H1 (cell line): ENCODE measurements around the gene RFX3. TPM values are rescaled to one million over a fixed set of nuclear protein-coding genes. Genes with fewer than 3 reads are reported as not detected.
A peak's percentile ranks its signal among the peaks of the same experiment; 100 is the strongest.

ENCODE experiments used
- CTCF ChIA-PET: fragments of 300-600 bp; sonication (Branson Sonifier 250); formaldehyde crosslinking; loops from one replicate; lab custom pipeline; 2021; ENCODE audit not compliant: partially characterized antibody; lab: Charles Lee
- POLR2A ChIA-PET: fragments of 300-600 bp; sonication (Branson Sonifier 250); formaldehyde crosslinking; loops from one replicate; lab custom pipeline; 2021; ENCODE audit warnings: inconsistent platforms; ENCODE audit not compliant: partially characterized antibody; lab: Charles Lee
- DNase-seq, 2 experiments: peaks; one replicate each; pipeline versions ENCODE4 v3.0.0 to v3.0.0-alpha.2; 2010 to 2022; ENCODE audit warnings: low spot score in 2 of 2, low read depth in 1 of 2, mixed read lengths in 1 of 2
- FAIRE-seq: peaks from 2 replicates; lab custom pipeline; 2011; peaks lifted over from hg19 to GRCh38; lab: Jason Lieb, UNC
- H2AFZ ChIP-seq: 2 replicates; pipeline ENCODE4 v1.8.1; 2012; ENCODE audit warnings: low read length, inconsistent platforms
- H2AK5ac ChIP-seq: 2 replicates; pipeline ENCODE4 v1.6.1; 2013; ENCODE audit warnings: low read depth, low read length
- H2BK120ac ChIP-seq: replicated peaks from 2 replicates; pipeline ENCODE3; 2013; ENCODE audit warnings: low read depth, low read length, inconsistent platforms
- H2BK12ac ChIP-seq: 2 replicates; pipeline ENCODE4 v1.6.1; 2013; ENCODE audit warnings: low read depth, low read length
- H2BK15ac ChIP-seq: 2 replicates; pipeline ENCODE4 v1.6.1; 2013; ENCODE audit warnings: low read length
- H2BK20ac ChIP-seq: 2 replicates; pipeline ENCODE4 v1.6.1; 2013; ENCODE audit warnings: low read length
- H2BK5ac ChIP-seq: 2 replicates; pipeline ENCODE4 v1.6.1; 2013; ENCODE audit warnings: low read depth, low read length
- H3K14ac ChIP-seq: 2 replicates; pipeline ENCODE4 v1.6.1; 2013; ENCODE audit warnings: inconsistent platforms; ENCODE audit not compliant: insufficient read length
- H3K18ac ChIP-seq: 2 replicates; pipeline ENCODE4 v1.6.1; 2013; ENCODE audit warnings: low read length; ENCODE audit errors: extremely low read depth
- H3K23ac ChIP-seq: 2 replicates; pipeline ENCODE4 v1.6.1; 2013; ENCODE audit warnings: inconsistent platforms; ENCODE audit not compliant: insufficient read length
- H3K23me2 ChIP-seq: 2 replicates; pipeline ENCODE4 v1.6.1; 2013; ENCODE audit warnings: low read depth, low read length
- H3K27ac ChIP-seq: 2 replicates; pipeline ENCODE4 v1.6.1; 2011; ENCODE audit warnings: low read depth, low read length, inconsistent platforms
- H3K27me3 ChIP-seq, 4 experiments: replicated peaks in 1 of 4; 1 replicate in 1 of 4; 2 replicates in 3 of 4; pipeline versions ENCODE4 v1.6.1 to v1.8.1; 2011 to 2013; ENCODE audit warnings: low read length in 3 of 4, mild to moderate bottlenecking in 3 of 4, inconsistent platforms in 2 of 4, mixed read lengths in 2 of 4, moderate library complexity in 1 of 4; ENCODE audit not compliant: control insufficient read depth in 3 of 4, insufficient read depth in 3 of 4; ENCODE audit errors: extremely low read depth in 1 of 4
- H3K36me3 ChIP-seq, 4 experiments: 2 replicates each; pipeline versions ENCODE4 v1.6.1 to v1.8.1; 2011 to 2013; ENCODE audit warnings: mild to moderate bottlenecking in 4 of 4, low read length in 3 of 4, moderate library complexity in 2 of 4, control low read depth in 1 of 4, inconsistent platforms in 1 of 4; ENCODE audit not compliant: insufficient read depth in 4 of 4, control insufficient read depth in 2 of 4
- H3K4ac ChIP-seq: replicated peaks from 2 replicates; pipeline ENCODE3; 2013; ENCODE audit warnings: low read length, low read depth, mixed read lengths, inconsistent platforms; ENCODE audit not compliant: insufficient read length
- H3K4me1 ChIP-seq, 4 experiments: replicated peaks in 1 of 4; 1 replicate in 1 of 4; 2 replicates in 3 of 4; pipeline versions ENCODE4 v1.6.1 to v1.8.1; 2011 to 2013; ENCODE audit warnings: low read length in 3 of 4, inconsistent platforms in 2 of 4, mixed read lengths in 1 of 4; ENCODE audit not compliant: insufficient read depth in 4 of 4, control insufficient read depth in 3 of 4
- H3K4me2 ChIP-seq, 2 experiments: 2 replicates each; pipeline versions ENCODE4 v1.6.1 to v1.8.1; 2011 to 2013; ENCODE audit warnings: low read depth in 2 of 2, low read length in 2 of 2, control low read depth in 1 of 2, inconsistent platforms in 1 of 2, mild to moderate bottlenecking in 1 of 2; ENCODE audit not compliant: insufficient read depth in 1 of 2
- H3K4me3 ChIP-seq, 4 experiments: fragments of 200-600, 300-600 bp in 1 of 4; sonication (generic), shearing (Covaris generic), sonication (Bioruptor Twin) in 1 of 4; 2 replicates each; pipeline versions ENCODE4 v1.5.1 to v1.8.1; 2011 to 2016; ENCODE audit warnings: low read length in 4 of 4, low read depth in 3 of 4, control low read depth in 2 of 4, inconsistent platforms in 2 of 4, mild to moderate bottlenecking in 2 of 4, mixed read lengths in 1 of 4, moderate library complexity in 1 of 4; ENCODE audit not compliant: insufficient read depth in 2 of 4; ENCODE audit errors: extremely low read depth in 1 of 4
- H3K56ac ChIP-seq: replicated peaks from 2 replicates; pipeline ENCODE3; 2013; ENCODE audit warnings: low read depth, mild to moderate bottlenecking, mixed read lengths, low read length, inconsistent platforms; ENCODE audit not compliant: insufficient read length
- H3K79me1 ChIP-seq: 2 replicates; pipeline ENCODE4 v1.6.1; 2013; ENCODE audit warnings: low read depth, low read length, control low read depth
- H3K79me2 ChIP-seq, 2 experiments: 2 replicates each; pipeline versions ENCODE4 v1.6.1 to v1.8.1; 2012 to 2013; ENCODE audit warnings: low read length in 2 of 2, mild to moderate bottlenecking in 2 of 2, inconsistent platforms in 1 of 2; ENCODE audit not compliant: insufficient read depth in 2 of 2, control insufficient read depth in 1 of 2
- H3K9ac ChIP-seq, 4 experiments: replicated peaks in 1 of 4; 1 replicate in 1 of 4; 2 replicates in 3 of 4; pipeline versions ENCODE4 v1.6.1 to v1.8.1; 2011 to 2013; ENCODE audit warnings: low read depth in 3 of 4, low read length in 3 of 4, control low read depth in 2 of 4, mild to moderate bottlenecking in 2 of 4, moderate library complexity in 2 of 4, inconsistent platforms in 1 of 4; ENCODE audit errors: extremely low read depth in 1 of 4
- H3K9me3 ChIP-seq, 2 experiments: 2 replicates each; pipeline versions ENCODE4 v1.6.1 to v1.8.1; 2012 to 2013; ENCODE audit warnings: mild to moderate bottlenecking in 2 of 2, moderate library complexity in 2 of 2, control low read depth in 1 of 2, inconsistent platforms in 1 of 2, low read depth in 1 of 2, low read length in 1 of 2, mixed read lengths in 1 of 2; ENCODE audit not compliant: insufficient read depth in 2 of 2
- H4K20me1 ChIP-seq, 2 experiments: replicated peaks in 1 of 2; 2 replicates each; pipeline versions ENCODE3 to v1.8.1; 2011 to 2013; ENCODE audit warnings: inconsistent platforms in 2 of 2, low read length in 2 of 2, mild to moderate bottlenecking in 1 of 2; ENCODE audit not compliant: insufficient read depth in 2 of 2, control insufficient read depth in 1 of 2
- H4K5ac ChIP-seq: 2 replicates; pipeline ENCODE4 v1.6.1; 2013; ENCODE audit warnings: low read length, low read depth, mixed read lengths, inconsistent platforms; ENCODE audit not compliant: insufficient read length
- H4K8ac ChIP-seq: 2 replicates; pipeline ENCODE4 v1.8.0; 2013; ENCODE audit warnings: mild to moderate bottlenecking, moderate library complexity, low read length, inconsistent platforms; ENCODE audit not compliant: insufficient read depth; ENCODE audit errors: extremely low read depth
- H4K91ac ChIP-seq: replicated peaks from 2 replicates; pipeline ENCODE3; 2013; ENCODE audit warnings: low read length, mixed read lengths, inconsistent platforms; ENCODE audit not compliant: insufficient read length
- BACH1 ChIP-seq: IDR thresholded peaks from 2 replicates; pipeline ENCODE4 v1.6.1; 2012; ENCODE audit warnings: low read length, improper control_type of control experiment
- BRCA1 ChIP-seq: IDR thresholded peaks from 2 replicates; pipeline ENCODE4 v1.6.1; 2012; ENCODE audit warnings: low read depth, low read length, improper control_type of control experiment
- CREB1 ChIP-seq: IDR thresholded peaks from 2 replicates; pipeline ENCODE4 v1.6.1; 2012; ENCODE audit warnings: inconsistent platforms
- EZH2 ChIP-seq: fragments of 200-600 bp; sonication (generic); IDR thresholded peaks from 2 replicates; pipeline ENCODE4 v1.7.1; 2012; ENCODE audit warnings: low read depth, mild to moderate bottlenecking, moderate library complexity, low read length, inconsistent platforms; ENCODE audit not compliant: severe bottlenecking
- FOSL1 ChIP-seq: IDR thresholded peaks from 2 replicates; pipeline ENCODE4 v1.6.1; 2011; ENCODE audit warnings: mild to moderate bottlenecking, low read depth, low read length, moderate library complexity; ENCODE audit not compliant: insufficient read depth
- GABPA ChIP-seq: IDR thresholded peaks from 2 replicates; pipeline ENCODE4 v1.6.1; 2011; ENCODE audit warnings: mild to moderate bottlenecking, low read length, moderate library complexity, borderline replicate concordance; ENCODE audit not compliant: insufficient read depth
- GTF2F1 ChIP-seq: IDR thresholded peaks from 2 replicates; pipeline ENCODE4 v1.6.1; 2012; ENCODE audit warnings: low read depth, low read length, improper control_type of control experiment, borderline replicate concordance
- KDM5A ChIP-seq: fragments of 200-600 bp; IDR thresholded peaks from 2 replicates; pipeline ENCODE4 v1.7.1; 2012; ENCODE audit warnings: mild to moderate bottlenecking, low read length, inconsistent platforms, mixed read lengths
- POLR2A ChIP-seq, 2 experiments: IDR thresholded peaks; 1 replicate in 1 of 2; 2 replicates in 1 of 2; pipeline ENCODE4 v1.6.1; 2011; ENCODE audit warnings: low read depth in 2 of 2, low read length in 2 of 2, mild to moderate bottlenecking in 2 of 2; ENCODE audit errors: control extremely low read depth in 1 of 2
- POLR2AphosphoS5 ChIP-seq: IDR thresholded peaks from 2 replicates; pipeline ENCODE4 v1.6.1; 2011; ENCODE audit warnings: low read depth, low read length
- SIX5 ChIP-seq: IDR thresholded peaks from 2 replicates; pipeline ENCODE4 v1.6.1; 2011; ENCODE audit warnings: mild to moderate bottlenecking, low read depth, low read length
- SP4 ChIP-seq: IDR thresholded peaks from 2 replicates; pipeline ENCODE4 v1.6.1; 2012; ENCODE audit warnings: low read length, inconsistent platforms
- SRF ChIP-seq: IDR thresholded peaks from 2 replicates; pipeline ENCODE4 v1.6.1; 2011; ENCODE audit warnings: mild to moderate bottlenecking, low read depth, low read length, moderate library complexity
- TCF12 ChIP-seq: IDR thresholded peaks from 2 replicates; pipeline ENCODE4 v1.6.1; 2011; ENCODE audit warnings: low read depth, mild to moderate bottlenecking, low read length
- WGBS, 2 experiments: shearing (Covaris generic) in 1 of 2; methylation state at CpG; one replicate each; pipeline versions ENCODE4 v1.1.6 to v1.1.7; 2013 to 2015; ENCODE audit warnings: low lambda C conversion rate in 2 of 2, mixed read lengths in 2 of 2, inconsistent platforms in 1 of 2, low coverage in 1 of 2, missing lambda C conversion rate in 1 of 2; ENCODE audit not compliant: insufficient replicate concordance in 2 of 2, insufficient coverage in 1 of 2, insufficient read length in 1 of 2; ENCODE audit errors: extremely low coverage in 1 of 2, missing lambda C conversion rate in 1 of 2; 5-methylcytosine and 5-hydroxymethylcytosine counted together
- polyA plus RNA-seq, 7 experiments: library from polyadenylated mRNA; depleted of rRNA in 3 of 7; stranded (reverse) in 5 of 7; unstranded in 2 of 7; fragments of >200 nt in 5 of 7; fragments of 200-250 nt in 2 of 7; gene quantifications; 1 replicate in 5 of 7; 2 replicates in 1 of 7; 4 replicates in 1 of 7; pipeline versions ENCODE4 v1.2.1 to v1.2.3, GENCODE V29; 2011 to 2013; ENCODE audit warnings: missing spikeins in 2 of 7, mixed read lengths in 2 of 7
- total RNA-seq: library from RNA; stranded (reverse); fragmentation: NEBNext Ultra II Directional; extraction: Animal tissue kit (Norgen Biotek cat#: 25700); gene quantifications from 2 replicates; pipeline ENCODE4 v1.2.1, GENCODE V29; 2021

The RFX3 gene
- total and polyA plus RNA-seq, 2 of the 8 experiments (the other 6 are each of a cell fraction or from before 2014, with no cell fraction given): 4.9 to 22.6 TPM

DNA sequence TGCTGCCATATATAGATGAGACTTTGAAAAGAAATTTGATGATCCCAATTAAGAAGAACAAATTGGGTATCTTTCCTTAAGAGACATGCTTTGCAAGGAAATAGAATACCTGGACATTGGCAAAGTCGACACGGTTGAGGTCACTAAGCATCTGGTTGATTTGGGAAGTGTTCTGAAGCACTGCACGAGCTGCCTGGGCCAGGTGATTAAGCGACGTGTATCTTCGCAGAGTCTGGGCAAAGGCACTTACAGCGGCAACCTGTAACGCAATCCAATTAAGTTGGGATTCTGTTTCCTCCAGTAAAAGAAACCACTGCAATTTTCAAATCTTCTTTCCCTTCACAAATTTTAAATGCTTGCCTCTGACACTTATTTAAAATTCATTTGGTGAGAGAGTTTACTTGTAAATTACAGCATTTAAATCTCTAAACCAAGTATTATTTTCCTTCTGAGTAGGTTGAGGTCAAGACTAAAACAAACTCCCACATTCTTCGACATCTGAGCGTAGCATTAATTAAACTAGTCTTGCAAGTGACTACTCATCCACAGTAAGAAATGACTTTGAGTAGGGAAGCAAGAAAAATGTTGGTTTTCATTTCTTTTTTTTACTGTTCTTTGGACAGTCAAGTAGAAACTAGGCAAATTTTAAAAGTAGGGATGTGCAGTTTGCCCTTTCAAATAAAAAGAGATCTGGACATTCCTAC lies 262.8 kb downstream of the RFX3 start:
- H3K4me2 ChIP-seq: peak overlapping the region; percentile 15 to 23; a peak in 2 of 4 replicates
- 40% methylated on average over 10 of the region's 10 CpGs; no CpG with 5 or more reads in 1 of the 2 experiments for WGBS, 2 experiments
- H3K23ac ChIP-seq: no peak overlapping the region
- no peak overlapping the region for H2AK5ac ChIP-seq
- no peak overlapping the region for H3K9ac ChIP-seq
- peak overlapping the region in 1 of 4 experiments; percentile 21; a peak in 1 of 8 replicates for H3K4me3 ChIP-seq
- no peaks in the 10 kb centered on the region for H3K9me3 ChIP-seq
- H3K56ac ChIP-seq: no peak overlapping the region
- ChIA-PET POLR2A (no interaction called here), CTCF (interaction anchor here (1.0 to 1.3 kb wide), 2 partner anchors 178 to 403 kb away, joined by 3 to 4 read pairs; no protein-coding TSS in a partner anchor)
- no peak overlapping the region for H3K4ac ChIP-seq
- no peaks in the 10 kb centered on the region for H3K79me1 ChIP-seq
- H4K8ac ChIP-seq: no peak overlapping the region
- H2BK12ac ChIP-seq: no peak overlapping the region
- no peaks in the 10 kb centered on the region for H3K79me2 ChIP-seq
- no peaks in the 10 kb centered on the region for H3K23me2 ChIP-seq
- H3K18ac ChIP-seq: no peak overlapping the region
- no peak overlapping the region for H3K27ac ChIP-seq
- no peaks in the 10 kb centered on the region for H3K27me3 ChIP-seq
- no peak overlapping the region for H4K91ac ChIP-seq
- 0 out of 8 replicates have a peak, but pooled peaks cover 0 to 3% (median 0%) of the 10 kb centered on the region in 4 experiments for H3K36me3 ChIP-seq
- no peak overlapping the region for H2BK120ac ChIP-seq
- DNase-seq (peak in 1 of 2 experiments; percentile 1), FAIRE-seq (peak; percentile 60)
- H3K4me1 ChIP-seq: peaks cover 0 to 11% (median 4%) of the 10 kb centered on the region in 4 experiments; a peak in 2 of 7 replicates
- no peak overlapping the region for H4K5ac ChIP-seq
- no peak overlapping the region for H2AFZ ChIP-seq
- no peak overlapping the region for H2BK5ac ChIP-seq
- H4K20me1 ChIP-seq: no peaks in the 10 kb centered on the region
- no peak overlapping the region for H3K14ac ChIP-seq
- H2BK15ac ChIP-seq: no peak overlapping the region
- no peak overlapping the region for H2BK20ac ChIP-seq
- no peak for TF ChIP-seq EZH2
- no peak for TF ChIP-seq GTF2F1
- TF ChIP-seq TCF12: no peak
- TF ChIP-seq KDM5A: no peak
- no peak for TF ChIP-seq FOSL1
- no peak for TF ChIP-seq SIX5
- TF ChIP-seq POLR2AphosphoS5: no peak
- no peak for TF ChIP-seq SRF
- TF ChIP-seq GABPA: no peak
- no peak for TF ChIP-seq BACH1
- no peak for TF ChIP-seq SP4
- no peak for TF ChIP-seq BRCA1
- TF ChIP-seq CREB1: no peak
- no peak for TF ChIP-seq POLR2A (IDR thresholded peaks at IDR 0.05; ENCODE audit: control extremely low read depth in 1 of 2, low read depth in 2 of 2, low read length in 2 of 2)
